Heart left ventricle (tissue), 16 donors: Measurements from ENCODE around the gene SIN3B. TPM values are rescaled to one million over a fixed set of nuclear protein-coding genes. Genes with fewer than 3 reads are reported as not detected.

Experiments
- ATAC-seq, 4 donors: fragments of 200-7000 bp; cut with Tn5 transposase; one replicate each; pipeline ENCODE4 v1.9.1; 2020 to 2022; ENCODE audit warnings: moderate library complexity in 4 of 4, mild to moderate bottlenecking in 3 of 4, moderate number of reproducible peaks in 1 of 4
- DNase-seq, 5 donors: peaks; one replicate each; pipeline ENCODE4 v3.0.0-alpha.2; 2020
- H3K27ac ChIP-seq, 12 donors: fragments of 200-600 bp; sonication (generic) in 4 of 12; one replicate each; pipeline versions ENCODE4 v1.5.0 to v1.8.0; 2016 to 2022; ENCODE audit warnings: mild to moderate bottlenecking in 2 of 12
- H3K27me3 ChIP-seq, 9 donors: fragments of 200-600 bp; sonication (generic) in 2 of 9; one replicate each; pipeline versions ENCODE4 v1.5.1 to v1.8.0; 2016 to 2022; ENCODE audit warnings: mild to moderate bottlenecking in 3 of 9
- H3K36me3 ChIP-seq, 9 donors: fragments of 200-600 bp; sonication (generic) in 2 of 9; one replicate each; pipeline versions ENCODE4 v1.5.0 to v1.8.0; 2018 to 2022; ENCODE audit warnings: mild to moderate bottlenecking in 2 of 9
- H3K4me1 ChIP-seq, 12 donors: fragments of 200-600 bp; sonication (generic) in 4 of 12; one replicate each; pipeline versions ENCODE4 v1.5.0 to v1.8.0; 2016 to 2022; ENCODE audit warnings: mild to moderate bottlenecking in 3 of 12
- H3K4me3 ChIP-seq, 12 donors: fragments of 200-600 bp; sonication (generic) in 4 of 12; one replicate each; pipeline versions ENCODE4 v1.5.0 to v1.8.0; 2017 to 2022; ENCODE audit warnings: mild to moderate bottlenecking in 9 of 12, moderate library complexity in 4 of 12
- H3K9me3 ChIP-seq, 12 donors: fragments of 200-600 bp; sonication (generic) in 4 of 12; one replicate each; pipeline versions ENCODE4 v1.5.0 to v1.8.0; 2016 to 2022; ENCODE audit warnings: mild to moderate bottlenecking in 1 of 12
- CTCF ChIP-seq, 12 donors: fragments of 200-600 bp; sonication (generic) in 4 of 12; IDR thresholded peaks; one replicate each; pipeline versions ENCODE4 v1.5.0 to v1.8.0; 2018 to 2022; ENCODE audit warnings: antibody characterized with exemption in 12 of 12, mild to moderate bottlenecking in 5 of 12
- POLR2A ChIP-seq, 2 donors: fragments of 450-650 bp; IDR thresholded peaks; one replicate each; pipeline ENCODE4 v1.6.1; 2017; ENCODE audit warnings: antibody characterized with exemption in 2 of 2, mild to moderate bottlenecking in 2 of 2, moderate library complexity in 2 of 2
- WGBS, 4 donors: extraction: QIAGEN DNeasy Blood & Tissue Kit in 2 of 4; methylation state at CpG; one replicate each; pipeline versions ENCODE4 v1.1.5 to v1.1.7; 2013 to 2018; 5-methylcytosine and 5-hydroxymethylcytosine counted together
- intact Hi-C, 10 donors: fragments of 100-400 bp; cut with DNase I; formaldehyde crosslinking; loops; one replicate each; pipeline versions ENCODE4 v1.11.1 to v1.14.2; 2022
- polyA plus RNA-seq, 2 donors: library from polyadenylated mRNA; stranded (reverse); fragments of 200-250 nt; gene quantifications; one replicate each; pipeline ENCODE4 v1.2.3, GENCODE V29; 2013
- total RNA-seq, 9 donors: library from RNA; depleted of rRNA in 2 of 9; stranded (reverse); fragments of >200 nt in 2 of 9; fragmentation: NEBNext Ultra II Directional in 3 of 9; extraction: Animal tissue kit (Norgen Biotek cat#: 25700) in 3 of 9; gene quantifications; one replicate each; pipeline versions ENCODE4 v1.1.0 to v1.2.4, GENCODE V29; 2016 to 2023
- donor health status: ischemic (EF 13 %, LVEDD 7.1; RV severe dilation, severe dysfunction).
- donor health status: healthy with polysubstance abuse.
- donor health status: DM: no; HTN: yes; CAD: no.
- donor health status: DM: no; HTN: no; CAD: no.
- donor health status: ischemic (EF 25% LVEDD 6.9; RV normal size, moderate dysfunction).
- donor health status: ischemic (EF 25% LVEDD 5.7; RV mildly dilated, moderate dysfunction).
- donor health status: healthy.
- donor health status: DM: yes; HTN: yes; CAD: no.
- donor health status: ischemic (EF 35%, LVEDD 5.7; RV mildly dilated, moderate dysfunction).
- donor health status: nonischemic (EF 11% LVEDD 7.7; RV severe dilation, severe dysfunction).
- donor health status: DM: yes; HTN: yes; CAD: no.
- donor health status: PGD.
- donor health status: ischemic (EF 29% LVEDD 5.4; RV normal size, mild dysfunction).
- donor health status: nonischemic (EF 23%, LVEDD 6.1; RV moderate dilation, normal function).

SIN3B gene
- total and polyA plus RNA-seq, 11 donors = 15.2 to 36.6 (median 24.6) TPM

- Histone ChIP-seq H3K4me3 (no peak overlapping the region), H3K27ac (no peak overlapping the region), H3K27me3 (no peaks in the 10 kb centered on the region), H3K36me3 (no peaks in the 10 kb centered on the region), H3K9me3 (peaks cover 0 to 39% (median 19%) of the 10 kb centered on the region in 12 donors), H3K4me1 (no peaks in the 10 kb centered on the region)
- DNase-seq (no peak), ATAC-seq (no peak)
- TF ChIP-seq CTCF (IDR thresholded peaks at IDR 0.05) (no peak), POLR2A (IDR thresholded peaks at IDR 0.05) (no peak)
- 71 to 93% (median 78%) methylated on average over 2 of the region's 2 CpGs for WGBS, 4 donors
- intact Hi-C loops = loop anchor here in 1 of 10 donors (10.0 kb wide), 1 partner anchor 116 kb away; no protein-coding TSS in a partner anchor
Measured at GRCh38 chr19:16788479-16788878, 40.7 kb upstream of the SIN3B start.

- no peak for DNase-seq
- Histone ChIP-seq H3K36me3 (no peaks in the 10 kb centered on the region), H3K27ac (no peak overlapping the region), H3K9me3 (peaks cover 0 to 39% (median 19%) of the 10 kb centered on the region in 12 donors), H3K4me1 (no peaks in the 10 kb centered on the region), H3K27me3 (no peaks in the 10 kb centered on the region), H3K4me3 (no peak overlapping the region)
- no peak for TF ChIP-seq POLR2A (IDR thresholded peaks at IDR 0.05)
- TF ChIP-seq CTCF (IDR thresholded peaks at IDR 0.05) = no peak
- 87 to 92% (median 89%) methylated on average over 1 of the region's 1 CpG for WGBS, 4 donors
- no peak for ATAC-seq
- intact Hi-C loops = loop anchor here in 1 of 10 donors (10.0 kb wide), 1 partner anchor 116 kb away; no protein-coding TSS in a partner anchor
Measured at GRCh38 chr19:16789238-16789637, 40.0 kb upstream of the SIN3B start.

GRCh38 chr19:16790051-16790450 lies 39.1 kb upstream of the SIN3B start:
- DNase-seq (no peak), ATAC-seq (no peak)
- Histone ChIP-seq H3K4me1 (no peaks in the 10 kb centered on the region), H3K36me3 (no peaks in the 10 kb centered on the region), H3K27me3 (no peaks in the 10 kb centered on the region), H3K4me3 (no peak overlapping the region), H3K27ac (no peak overlapping the region), H3K9me3 (peaks cover 0 to 39% (median 19%) of the 10 kb centered on the region in 12 donors)
- WGBS, 4 donors = 17 to 55% (median 51%) methylated on average over 1 of the region's 1 CpG
- TF ChIP-seq CTCF (IDR thresholded peaks at IDR 0.05) (no peak), POLR2A (IDR thresholded peaks at IDR 0.05) (no peak)
- intact Hi-C loops = no loop called here

GRCh38 chr19:16791942-16792341 lies 37.3 kb upstream of the SIN3B start:
- Histone ChIP-seq H3K36me3 (no peaks in the 10 kb centered on the region), H3K27me3 (no peaks in the 10 kb centered on the region), H3K27ac (no peak overlapping the region), H3K4me1 (no peaks in the 10 kb centered on the region), H3K9me3 (peaks cover 0 to 49% (median 28%) of the 10 kb centered on the region in 12 donors), H3K4me3 (no peak overlapping the region)
- 73 to 82% (median 75%) methylated on average over 4 to 10 of the region's 10 CpGs for WGBS, 4 donors
- DNase-seq = no peak
- ATAC-seq = no peak
- TF ChIP-seq POLR2A (IDR thresholded peaks at IDR 0.05) (no peak), CTCF (IDR thresholded peaks at IDR 0.05) (no peak)
- intact Hi-C loops = no loop called here
